AG09309 (cell line): Measurements from ENCODE around the gene IGFBP1.

Source experiments
- DNase-seq: peaks from one replicate; pipeline ENCODE4 v3.0.0-alpha.2; 2010; ENCODE audit warnings: low read depth
- H3K4me3 ChIP-seq: 2 replicates; pipeline ENCODE4 v1.5.1; 2011; ENCODE audit warnings: mild to moderate bottlenecking, low read depth, low read length, moderate library complexity; ENCODE audit not compliant: control insufficient read depth
- CTCF ChIP-seq: IDR thresholded peaks from 2 replicates; pipeline ENCODE4 v1.5.1; 2011; ENCODE audit warnings: mild to moderate bottlenecking, low read depth, low read length, inconsistent platforms; ENCODE audit not compliant: insufficient read depth, control insufficient read depth; ENCODE audit errors: missing control alignments

IGFBP1 gene

DNA sequence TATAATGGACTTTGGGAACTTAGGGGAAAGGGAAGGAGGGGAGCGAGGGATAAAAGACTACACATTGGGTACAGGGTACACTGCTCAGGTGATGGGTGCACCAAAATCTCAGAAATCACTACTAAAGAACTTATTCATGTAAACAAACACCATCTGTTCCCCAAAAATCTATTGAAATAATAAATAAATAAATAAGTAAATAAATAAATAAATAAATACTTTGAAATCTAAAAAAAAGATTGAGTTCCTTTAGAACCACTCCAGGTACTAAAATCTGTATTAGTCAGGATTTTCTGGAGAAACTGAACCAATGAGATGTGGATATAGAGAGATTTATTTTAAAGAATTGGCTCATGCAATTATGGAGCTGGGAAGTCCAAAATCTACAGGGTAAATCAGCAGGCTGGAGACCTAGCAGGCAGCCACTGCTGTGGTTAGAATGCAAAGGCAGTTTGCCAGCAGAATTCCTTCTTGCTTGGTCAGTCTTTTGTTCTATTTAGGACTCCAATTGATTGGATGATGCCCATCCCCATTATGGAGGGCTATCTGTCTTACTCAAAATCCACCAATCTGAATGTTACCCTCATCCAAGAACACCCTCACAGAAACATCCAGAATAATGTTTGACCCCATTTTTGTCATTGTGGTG is 8.9 kb downstream of the IGFBP1 start:
- TF ChIP-seq CTCF: no peak

GRCh38 chr7:45898222-45898621 is 9.9 kb downstream of the IGFBP1 start:
- DNase-seq: no peak
- no peak overlapping the region for H3K4me3 ChIP-seq
- no peak for TF ChIP-seq CTCF

More for the DNA sequence above, 8.9 kb downstream of the IGFBP1 start:
- H3K4me3 ChIP-seq: no peak overlapping the region
- DNase-seq: peak; percentile 67

DNA sequence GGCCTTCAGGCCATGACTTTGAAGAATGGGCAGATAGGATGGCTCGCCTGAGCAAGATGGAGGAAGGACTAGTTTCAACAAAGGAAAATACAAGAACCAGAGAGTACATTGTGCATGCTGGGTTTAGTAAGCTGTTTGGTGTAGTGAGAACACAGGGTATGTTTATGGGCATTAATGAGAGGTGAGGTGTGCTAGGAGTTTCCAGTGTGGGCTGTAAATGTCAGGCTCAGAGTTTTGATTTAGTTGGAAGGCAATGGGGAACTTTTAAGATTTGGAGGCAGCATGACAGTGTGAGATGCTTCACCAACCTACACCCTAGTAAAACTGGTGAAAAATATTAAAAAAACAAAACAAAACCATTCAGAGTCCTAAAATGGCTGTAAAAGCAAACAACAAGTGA is 13.3 kb downstream of the IGFBP1 start:
- TF ChIP-seq CTCF: no peak
- no peak overlapping the region for H3K4me3 ChIP-seq
- no peak for DNase-seq

- TF ChIP-seq CTCF: no peak
- no peak for DNase-seq
- H3K4me3 ChIP-seq: no peak overlapping the region
Measured at GRCh38 chr7:45902820-45903219, 14.5 kb downstream of the IGFBP1 start.

GRCh38 chr7:45909561-45909960 is 21.3 kb downstream of the IGFBP1 start:
- no peak for TF ChIP-seq CTCF
- DNase-seq: no peak
- no peak overlapping the region for H3K4me3 ChIP-seq

DNA sequence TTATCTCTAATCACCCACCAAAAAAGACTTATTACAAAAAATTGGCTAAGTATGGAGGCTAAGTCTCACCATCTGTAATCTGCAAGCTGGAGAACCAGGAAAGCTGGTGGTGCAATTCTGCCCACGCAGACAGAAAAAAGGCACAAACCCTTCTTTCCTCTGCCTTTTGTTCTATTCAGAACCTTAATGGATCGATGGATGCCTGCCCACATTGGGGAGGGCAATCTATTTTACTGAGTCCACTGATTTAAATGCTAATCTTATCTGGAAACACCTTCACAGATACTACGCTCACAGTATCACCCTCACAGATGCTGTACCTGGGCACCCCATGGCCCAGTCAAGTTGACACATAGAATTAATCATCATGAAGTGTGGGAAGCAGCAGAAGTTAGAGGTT is 22.6 kb downstream of the IGFBP1 start:
- no peak for TF ChIP-seq CTCF
- no peak for DNase-seq

More for the DNA sequence above, 22.6 kb downstream of the IGFBP1 start:
- H3K4me3 ChIP-seq: no peak overlapping the region
